ENCODE data around the gene PRKN.

DNA sequence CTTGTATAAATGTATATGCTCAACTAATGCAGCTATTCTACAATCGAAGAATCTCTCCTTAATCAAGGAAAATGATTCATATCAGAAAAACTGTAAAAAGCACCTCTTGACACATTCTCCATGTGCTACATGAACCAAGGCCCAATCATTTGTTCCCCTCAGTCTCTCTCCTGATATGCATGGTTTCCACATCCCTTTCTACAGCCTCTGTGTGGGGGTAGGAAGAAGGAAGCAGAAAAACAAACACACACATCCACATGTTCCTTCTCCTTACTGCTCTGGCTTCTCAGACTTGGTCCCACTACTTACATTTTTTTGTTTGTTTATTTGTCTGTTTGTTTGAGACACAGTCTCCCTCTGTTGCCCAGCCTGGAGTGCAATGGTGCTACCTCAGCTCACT lies 510.5 kb downstream of the PRKN start:
- TF ChIP-seq, protein P1, sequence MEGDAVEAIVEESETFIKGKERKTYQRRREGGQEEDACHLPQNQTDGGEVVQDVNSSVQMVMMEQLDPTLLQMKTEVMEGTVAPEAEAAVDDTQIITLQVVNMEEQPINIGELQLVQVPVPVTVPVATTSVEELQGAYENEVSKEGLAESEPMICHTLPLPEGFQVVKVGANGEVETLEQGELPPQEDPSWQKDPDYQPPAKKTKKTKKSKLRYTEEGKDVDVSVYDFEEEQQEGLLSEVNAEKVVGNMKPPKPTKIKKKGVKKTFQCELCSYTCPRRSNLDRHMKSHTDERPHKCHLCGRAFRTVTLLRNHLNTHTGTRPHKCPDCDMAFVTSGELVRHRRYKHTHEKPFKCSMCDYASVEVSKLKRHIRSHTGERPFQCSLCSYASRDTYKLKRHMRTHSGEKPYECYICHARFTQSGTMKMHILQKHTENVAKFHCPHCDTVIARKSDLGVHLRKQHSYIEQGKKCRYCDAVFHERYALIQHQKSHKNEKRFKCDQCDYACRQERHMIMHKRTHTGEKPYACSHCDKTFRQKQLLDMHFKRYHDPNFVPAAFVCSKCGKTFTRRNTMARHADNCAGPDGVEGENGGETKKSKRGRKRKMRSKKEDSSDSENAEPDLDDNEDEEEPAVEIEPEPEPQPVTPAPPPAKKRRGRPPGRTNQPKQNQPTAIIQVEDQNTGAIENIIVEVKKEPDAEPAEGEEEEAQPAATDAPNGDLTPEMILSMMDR (IDR thresholded peaks at IDR 0.05) = no peak
- TF ChIP-seq EZH2 (IDR thresholded peaks at IDR 0.05) (no peak), EZH2phosphoT487 (IDR thresholded peaks at IDR 0.05) (no peak)

Measured in neural progenitor cell (in vitro differentiated cells).